ENCODE measurements around the gene MYH9. TPM values are rescaled to one million over a fixed set of nuclear protein-coding genes. Genes with fewer than 3 reads are reported as not detected.

The MYH9 gene
- total RNA-seq, 4 donors from 2014 or later, result 228 to 375 (median 275) TPM

DNA sequence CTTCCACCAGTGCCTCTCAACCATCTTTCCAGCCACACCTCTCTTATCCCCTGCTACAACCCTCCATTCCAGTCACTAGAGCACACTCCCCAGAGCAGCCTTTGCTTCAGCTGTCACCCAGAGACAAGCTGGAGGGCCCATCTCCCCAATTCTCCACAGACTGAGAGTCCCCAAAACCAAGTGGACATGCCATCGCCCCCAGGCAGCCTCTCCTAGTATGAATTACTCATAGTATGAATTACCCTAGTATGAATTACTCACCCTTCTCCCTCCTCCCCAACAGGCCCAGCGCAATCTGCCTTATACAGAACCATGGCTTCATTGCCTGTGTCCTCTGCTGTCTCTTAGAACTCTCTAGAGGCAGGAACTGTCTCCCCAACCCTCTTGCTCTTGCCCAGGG lies 24.8 kb downstream of the MYH9 start:
- DNase-seq, result no peak
- Histone ChIP-seq H3K9me3 (no peaks in the 10 kb centered on the region), H3K4me1 (peaks cover 91 to 99% of the 10 kb centered on the region in 2 donors), H3K36me3 (no peaks in the 10 kb centered on the region), H3K4me3 (replicated peaks in 1 of 3) (no peak overlapping the region), H3K27me3 (no peaks in the 10 kb centered on the region), H3K27ac (peak overlapping the region; percentile 59 to 99 (median 88))
- intact Hi-C loops (cut with DNase I), result loop anchor here (5.0 kb wide), 1 partner anchor 36 kb away; no protein-coding TSS in a partner anchor
- 81 to 97% methylated on average over 2 of the region's 2 CpGs for WGBS, 2 donors
- TF ChIP-seq CTCF (IDR thresholded peaks at IDR 0.05) (no peak), POLR2A (IDR thresholded peaks at IDR 0.05) (no peak)

DNA sequence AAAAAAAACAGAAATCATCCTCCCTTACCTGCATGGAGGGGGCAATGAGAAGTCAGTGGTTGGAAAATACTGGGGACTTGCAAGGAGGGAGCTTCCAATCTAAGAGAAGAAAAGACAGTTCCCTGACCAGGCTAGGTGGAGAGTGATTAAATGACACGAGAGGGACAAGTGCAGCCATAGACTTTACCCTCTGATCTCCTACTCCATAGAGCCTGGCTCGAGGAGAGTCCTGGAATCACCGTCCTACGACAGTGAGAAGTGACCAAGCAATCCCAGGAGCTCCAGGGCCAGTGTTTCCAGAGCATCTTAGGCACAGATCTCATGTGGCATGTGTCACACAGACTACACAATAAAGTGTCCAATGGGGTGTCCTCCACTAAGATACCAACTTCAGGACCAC lies 25.7 kb downstream of the MYH9 start:
- intact Hi-C loops (cut with DNase I), result loop anchor here (5.0 kb wide), 1 partner anchor 35 kb away; no protein-coding TSS in a partner anchor
- Histone ChIP-seq H3K4me1 (peaks cover 82 to 97% of the 10 kb centered on the region in 2 donors), H3K36me3 (no peaks in the 10 kb centered on the region), H3K9me3 (no peaks in the 10 kb centered on the region), H3K27ac (peak overlapping the region; percentile 74 to 99 (median 88)), H3K27me3 (no peaks in the 10 kb centered on the region), H3K4me3 (replicated peaks in 1 of 3) (no peak overlapping the region)
- DNase-seq, result no peak
- WGBS, 2 donors, result 61 to 72% methylated on average over 4 of the region's 4 CpGs
- no peak for TF ChIP-seq CTCF (IDR thresholded peaks at IDR 0.05)
- TF ChIP-seq POLR2A (IDR thresholded peaks at IDR 0.05), result no peak

GRCh38 chr22:36360871-36361383 lies 26.8 kb downstream of the MYH9 start:
- WGBS, 2 donors, result 40% methylated on average over 4 of the region's 5 CpGs
- Histone ChIP-seq H3K27me3 (no peaks in the 10 kb centered on the region), H3K36me3 (no peaks in the 10 kb centered on the region), H3K4me3 (replicated peaks in 1 of 3) (no peak overlapping the region), H3K9me3 (no peaks in the 10 kb centered on the region), H3K27ac (peak overlapping the region; percentile 74 to 99 (median 88)), H3K4me1 (peaks cover 75 to 96% of the 10 kb centered on the region in 2 donors)
- peak; percentile 50 to 52 for DNase-seq
- TF ChIP-seq CTCF (IDR thresholded peaks at IDR 0.05) (no peak), POLR2A (IDR thresholded peaks at IDR 0.05) (no peak)
- intact Hi-C loops (cut with DNase I), result loop anchor here (5.0 kb wide), 1 partner anchor 34 kb away; no protein-coding TSS in a partner anchor

DNA sequence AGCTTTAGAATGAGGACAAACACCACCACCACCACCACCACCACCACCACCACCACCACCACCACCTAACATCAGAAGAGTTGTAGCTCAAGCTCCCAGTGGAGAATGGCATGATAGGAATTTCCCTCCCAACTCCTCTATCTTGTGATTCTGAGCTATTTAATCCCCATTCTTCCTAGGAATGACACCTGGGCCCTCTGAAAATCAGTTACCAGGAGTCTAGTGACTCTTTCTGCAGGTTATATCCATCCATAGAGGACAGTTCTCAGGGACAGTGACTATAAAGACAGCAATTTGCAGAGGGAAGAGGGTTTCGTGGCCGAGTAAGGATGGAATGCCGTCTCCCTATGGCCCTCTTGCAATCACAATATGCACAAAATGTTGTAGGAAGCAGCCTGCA lies 27.8 kb downstream of the MYH9 start:
- no peak overlapping the region for H3K4me3 ChIP-seq (replicated peaks in 1 of 3)
- H3K4me1 ChIP-seq, result peaks cover 68 to 96% of the 10 kb centered on the region in 2 donors
- 65 to 72% methylated on average over 3 of the region's 3 CpGs for WGBS, 2 donors
- H3K27ac ChIP-seq, result peak overlapping the region; percentile 56 to 99 (median 67)
- no peak for DNase-seq
- no peaks in the 10 kb centered on the region for H3K9me3 ChIP-seq
- intact Hi-C loops (cut with DNase I), result loop anchor here (5.0 kb wide), 1 partner anchor 33 kb away; no protein-coding TSS in a partner anchor
- no peaks in the 10 kb centered on the region for H3K27me3 ChIP-seq
- H3K36me3 ChIP-seq, result no peaks in the 10 kb centered on the region
- TF ChIP-seq POLR2A (IDR thresholded peaks at IDR 0.05) (no peak), CTCF (IDR thresholded peaks at IDR 0.05) (no peak)

DNA sequence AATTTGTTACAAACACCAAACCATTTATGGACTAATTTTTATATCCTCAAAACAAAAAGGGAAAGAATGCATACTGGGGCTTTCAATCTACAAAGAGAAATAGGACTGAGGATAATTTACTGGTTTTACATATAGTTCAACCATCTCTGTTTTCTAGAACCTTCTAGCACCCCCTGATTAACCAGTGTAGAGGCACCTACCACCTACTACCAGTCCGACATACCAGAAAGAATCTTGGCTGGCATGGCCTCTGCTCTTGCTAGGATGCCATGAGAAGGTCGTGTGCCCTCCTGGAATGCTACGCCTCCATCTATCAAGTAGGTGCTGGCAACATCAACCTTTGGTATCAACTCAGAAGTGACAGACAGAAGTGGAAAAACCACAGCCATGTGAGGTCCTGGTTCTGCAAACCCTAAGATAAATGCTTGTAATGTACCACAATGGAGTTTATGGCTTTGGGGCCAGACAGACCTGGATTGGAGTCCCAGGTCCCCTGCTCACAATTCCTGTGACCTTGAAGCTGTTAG lies 28.2 kb downstream of the MYH9 start:
- Histone ChIP-seq H3K4me1 (peaks cover 64 to 95% of the 10 kb centered on the region in 2 donors), H3K9me3 (no peaks in the 10 kb centered on the region), H3K4me3 (replicated peaks in 1 of 3) (no peak overlapping the region), H3K36me3 (no peaks in the 10 kb centered on the region), H3K27ac (peak overlapping the region; percentile 49 to 99 (median 67)), H3K27me3 (no peaks in the 10 kb centered on the region)
- intact Hi-C loops (cut with DNase I), result no loop called here
- peak; percentile 48 to 56 for DNase-seq
- TF ChIP-seq POLR2A (IDR thresholded peaks at IDR 0.05), result no peak
- TF ChIP-seq CTCF (IDR thresholded peaks at IDR 0.05), result no peak
- 55% methylated on average over 3 of the region's 3 CpGs for WGBS, 2 donors
